K562 (cell line): ENCODE measurements around the gene CCNT2. TPM values are rescaled to one million over a fixed set of nuclear protein-coding genes. Genes with fewer than 3 reads are reported as not detected.

Experiments used
- polyA plus RNA-seq, 8 experiments: library from polyadenylated mRNA; depleted of rRNA in 4 of 8; stranded (reverse) in 5 of 8; unstranded in 3 of 8; fragments of >200 nt; fragmentation: Nextera tagmentation in 2 of 8; fragmentation: Illumina TruSeq in 1 of 8; extraction: Ambion mirVana in 2 of 8; extraction: Trizol in 1 of 8; gene quantifications; 2 replicates each; pipeline versions ENCODE4 v1.2.1 to v1.2.3, GENCODE V29; 2011 to 2014; ENCODE audit warnings: inconsistent platforms in 1 of 8, missing spikeins in 1 of 8
- total RNA-seq, 7 experiments: library from RNA; depleted of rRNA in 6 of 7; stranded (reverse); fragments of >200 nt in 6 of 7; fragmentation: Illumina TruSeq in 2 of 7; extraction: Trizol in 2 of 7; gene quantifications; 2 replicates each; pipeline versions ENCODE4 v1.2.1 to v1.2.3, GENCODE V29; 2011 to 2021; ENCODE audit warnings: low replicate concordance in 1 of 7
- TF ChIP-seq, protein P1 (sequence below), 2 experiments: fragments of 450-650 bp; formaldehyde crosslinking in 1 of 2; IDR thresholded peaks; 2 replicates each; pipeline versions ENCODE4 v1.4.0 to v1.6.1; 2014 to 2020; ENCODE audit warnings: mild to moderate bottlenecking in 2 of 2, borderline replicate concordance in 1 of 2, low read depth in 1 of 2
- TF ChIP-seq, protein P2 (sequence below): fragments of 450-650 bp; formaldehyde crosslinking; IDR thresholded peaks from 2 replicates; pipeline ENCODE4 v1.4.0; 2020; ENCODE audit warnings: mild to moderate bottlenecking, moderate library complexity

The CCNT2 gene
- total and polyA plus RNA-seq, 9 of the 15 experiments (the other 6 are each of a cell fraction or from before 2014, with no cell fraction given) = 12.6 to 30.0 (median 22.7) TPM

DNA sequence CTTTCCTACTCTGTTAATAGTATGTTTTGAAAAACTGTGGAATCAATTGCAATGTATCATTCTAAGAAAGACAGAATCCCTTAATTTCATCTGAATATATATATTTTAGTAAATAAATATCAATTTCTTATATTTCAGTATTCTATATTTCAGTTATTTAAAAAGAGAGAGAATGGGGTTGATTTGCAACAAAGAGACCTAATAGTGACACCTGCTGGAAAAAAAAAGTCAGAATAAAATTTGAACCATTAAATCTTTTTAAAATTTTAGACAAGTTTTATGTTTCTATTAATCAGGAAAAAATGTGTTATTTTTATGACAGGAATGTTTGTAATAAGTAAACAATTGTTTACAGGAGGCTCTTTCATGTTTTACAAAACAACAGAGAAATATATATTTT lies 20.7 kb upstream of the CCNT2 start (continued):
- TF ChIP-seq, protein P1, sequence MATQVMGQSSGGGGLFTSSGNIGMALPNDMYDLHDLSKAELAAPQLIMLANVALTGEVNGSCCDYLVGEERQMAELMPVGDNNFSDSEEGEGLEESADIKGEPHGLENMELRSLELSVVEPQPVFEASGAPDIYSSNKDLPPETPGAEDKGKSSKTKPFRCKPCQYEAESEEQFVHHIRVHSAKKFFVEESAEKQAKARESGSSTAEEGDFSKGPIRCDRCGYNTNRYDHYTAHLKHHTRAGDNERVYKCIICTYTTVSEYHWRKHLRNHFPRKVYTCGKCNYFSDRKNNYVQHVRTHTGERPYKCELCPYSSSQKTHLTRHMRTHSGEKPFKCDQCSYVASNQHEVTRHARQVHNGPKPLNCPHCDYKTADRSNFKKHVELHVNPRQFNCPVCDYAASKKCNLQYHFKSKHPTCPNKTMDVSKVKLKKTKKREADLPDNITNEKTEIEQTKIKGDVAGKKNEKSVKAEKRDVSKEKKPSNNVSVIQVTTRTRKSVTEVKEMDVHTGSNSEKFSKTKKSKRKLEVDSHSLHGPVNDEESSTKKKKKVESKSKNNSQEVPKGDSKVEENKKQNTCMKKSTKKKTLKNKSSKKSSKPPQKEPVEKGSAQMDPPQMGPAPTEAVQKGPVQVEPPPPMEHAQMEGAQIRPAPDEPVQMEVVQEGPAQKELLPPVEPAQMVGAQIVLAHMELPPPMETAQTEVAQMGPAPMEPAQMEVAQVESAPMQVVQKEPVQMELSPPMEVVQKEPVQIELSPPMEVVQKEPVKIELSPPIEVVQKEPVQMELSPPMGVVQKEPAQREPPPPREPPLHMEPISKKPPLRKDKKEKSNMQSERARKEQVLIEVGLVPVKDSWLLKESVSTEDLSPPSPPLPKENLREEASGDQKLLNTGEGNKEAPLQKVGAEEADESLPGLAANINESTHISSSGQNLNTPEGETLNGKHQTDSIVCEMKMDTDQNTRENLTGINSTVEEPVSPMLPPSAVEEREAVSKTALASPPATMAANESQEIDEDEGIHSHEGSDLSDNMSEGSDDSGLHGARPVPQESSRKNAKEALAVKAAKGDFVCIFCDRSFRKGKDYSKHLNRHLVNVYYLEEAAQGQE (IDR thresholded peaks at IDR 0.05; ENCODE audit: borderline replicate concordance) = peak; percentile 23; the same call in 1 of the 2 replicates
- TF ChIP-seq, protein P1 (CRISPR knock-in tag; IDR thresholded peaks at IDR 0.05; ENCODE audit: low read depth) = no peak
- TF ChIP-seq, protein P2, sequence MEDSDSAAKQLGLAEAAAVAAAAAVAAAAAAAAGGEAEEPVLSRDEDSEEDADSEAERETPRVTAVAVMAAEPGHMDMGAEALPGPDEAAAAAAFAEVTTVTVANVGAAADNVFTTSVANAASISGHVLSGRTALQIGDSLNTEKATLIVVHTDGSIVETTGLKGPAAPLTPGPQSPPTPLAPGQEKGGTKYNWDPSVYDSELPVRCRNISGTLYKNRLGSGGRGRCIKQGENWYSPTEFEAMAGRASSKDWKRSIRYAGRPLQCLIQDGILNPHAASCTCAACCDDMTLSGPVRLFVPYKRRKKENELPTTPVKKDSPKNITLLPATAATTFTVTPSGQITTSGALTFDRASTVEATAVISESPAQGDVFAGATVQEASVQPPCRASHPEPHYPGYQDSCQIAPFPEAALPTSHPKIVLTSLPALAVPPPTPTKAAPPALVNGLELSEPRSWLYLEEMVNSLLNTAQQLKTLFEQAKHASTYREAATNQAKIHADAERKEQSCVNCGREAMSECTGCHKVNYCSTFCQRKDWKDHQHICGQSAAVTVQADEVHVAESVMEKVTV (CRISPR knock-in tag) = peak; percentile 73
